ENCODE results near the gene SLC6A8. TPM values are rescaled to one million over a fixed set of nuclear protein-coding genes. Genes with fewer than 3 reads are reported as not detected.

SLC6A8 gene
- total and polyA plus RNA-seq, 2 donors from 2014 or later = 79.7 to 110 TPM

DNA sequence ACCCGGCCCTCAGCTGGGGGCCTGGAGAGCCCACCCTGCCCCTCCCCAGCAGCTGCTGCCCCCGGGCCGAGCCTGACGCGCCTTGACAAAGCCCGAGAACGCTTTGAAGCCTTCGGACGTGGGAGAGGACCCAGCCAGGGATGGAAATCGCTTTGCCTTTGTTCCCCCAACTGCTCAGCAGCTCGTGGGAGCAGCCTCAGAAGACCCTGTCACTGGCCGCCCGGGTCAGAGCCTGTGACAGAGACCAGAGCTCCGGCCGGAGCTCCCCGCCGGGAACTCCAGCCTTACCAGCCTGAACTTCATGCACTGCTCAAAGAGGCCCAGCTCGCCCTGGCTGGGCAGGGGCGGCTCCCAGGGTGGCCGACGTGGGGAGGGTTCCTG, 2.6 kb upstream of the SLC6A8 start:
- Histone ChIP-seq H3K9me3 (ENCODE audit: control insufficient read depth in 2 of 3, insufficient read depth in 1 of 3, low read length in 3 of 3) (no peaks in the 10 kb centered on the region), H3K27me3 (ENCODE audit: control insufficient read depth, insufficient read depth, low read length) (no peaks in the 10 kb centered on the region), H3K27ac (ENCODE audit: low read depth in 2 of 2, low read length in 2 of 2) (no peak overlapping the region), H3K4me3 (ENCODE audit: low read length in 3 of 3) (no peak overlapping the region), H3K4me1 (ENCODE audit: control insufficient read depth in 2 of 3, insufficient read depth in 2 of 3, low read depth in 1 of 3, low read length in 3 of 3) (peaks cover 0 to 4% (median 0%) of the 10 kb centered on the region in 3 donors), H3K36me3 (ENCODE audit: control insufficient read depth in 2 of 3, insufficient read depth in 3 of 3, low read length in 3 of 3) (no peaks in the 10 kb centered on the region), H3K9ac (ENCODE audit: low read length in 3 of 3) (no peak overlapping the region)
- FAIRE-seq (no peak), DNase-seq (peak in 2 of 5 donors; percentile 57 to 62)
- TF ChIP-seq, protein P1, sequence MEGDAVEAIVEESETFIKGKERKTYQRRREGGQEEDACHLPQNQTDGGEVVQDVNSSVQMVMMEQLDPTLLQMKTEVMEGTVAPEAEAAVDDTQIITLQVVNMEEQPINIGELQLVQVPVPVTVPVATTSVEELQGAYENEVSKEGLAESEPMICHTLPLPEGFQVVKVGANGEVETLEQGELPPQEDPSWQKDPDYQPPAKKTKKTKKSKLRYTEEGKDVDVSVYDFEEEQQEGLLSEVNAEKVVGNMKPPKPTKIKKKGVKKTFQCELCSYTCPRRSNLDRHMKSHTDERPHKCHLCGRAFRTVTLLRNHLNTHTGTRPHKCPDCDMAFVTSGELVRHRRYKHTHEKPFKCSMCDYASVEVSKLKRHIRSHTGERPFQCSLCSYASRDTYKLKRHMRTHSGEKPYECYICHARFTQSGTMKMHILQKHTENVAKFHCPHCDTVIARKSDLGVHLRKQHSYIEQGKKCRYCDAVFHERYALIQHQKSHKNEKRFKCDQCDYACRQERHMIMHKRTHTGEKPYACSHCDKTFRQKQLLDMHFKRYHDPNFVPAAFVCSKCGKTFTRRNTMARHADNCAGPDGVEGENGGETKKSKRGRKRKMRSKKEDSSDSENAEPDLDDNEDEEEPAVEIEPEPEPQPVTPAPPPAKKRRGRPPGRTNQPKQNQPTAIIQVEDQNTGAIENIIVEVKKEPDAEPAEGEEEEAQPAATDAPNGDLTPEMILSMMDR (IDR thresholded peaks at IDR 0.05; ENCODE audit: borderline replicate concordance, extremely low read depth, insufficient read depth) = no peak
- intact Hi-C loops (cut with DNase I) = no loop called here

DNA sequence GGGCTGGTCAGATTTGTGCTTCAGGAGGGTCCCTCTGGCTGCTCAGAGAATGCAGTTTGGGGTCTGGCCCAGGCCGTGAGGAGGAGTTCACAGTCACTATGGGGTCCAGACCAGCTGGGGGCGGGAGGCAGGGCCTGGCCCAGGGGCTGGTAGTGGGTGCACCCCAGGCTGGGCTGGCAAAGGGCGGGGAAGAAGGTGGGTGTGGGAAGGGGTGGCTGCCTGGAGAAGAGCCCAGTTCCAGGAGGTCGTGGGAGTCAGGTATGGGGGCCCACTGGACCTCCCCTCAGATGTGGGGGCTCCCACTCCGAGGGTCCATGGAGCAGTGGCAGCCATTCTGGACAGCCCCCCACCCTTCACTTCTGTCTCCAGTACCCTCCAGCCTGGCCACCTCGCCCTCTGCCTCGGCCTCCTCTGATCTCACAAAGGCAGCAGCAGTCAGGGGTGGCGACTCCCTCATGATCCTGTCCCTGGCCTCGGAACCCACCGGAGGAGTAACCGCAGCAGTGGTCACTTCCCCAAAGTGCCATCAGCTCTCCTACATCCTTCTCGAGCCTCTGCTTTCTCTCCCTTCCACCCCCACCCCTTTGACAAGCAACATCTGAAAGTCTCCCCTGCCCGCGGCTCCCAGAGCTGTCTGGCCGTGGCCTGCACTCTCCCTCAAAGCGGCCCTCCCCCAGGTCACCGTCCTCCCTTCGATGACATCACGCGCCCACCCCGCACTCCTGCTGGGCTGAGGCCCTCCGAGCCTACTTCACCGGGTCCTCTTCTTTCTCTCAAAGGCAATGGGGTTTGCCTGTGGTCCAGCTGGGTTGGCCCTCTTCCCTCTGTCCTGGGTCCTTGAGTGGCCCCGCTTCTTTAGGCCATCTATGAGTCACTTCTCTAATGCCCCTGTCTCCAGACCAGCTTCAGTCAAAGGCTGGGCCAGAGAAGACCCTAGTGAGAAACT, 1.7 kb upstream of the SLC6A8 start:
- TF ChIP-seq, protein P1 (IDR thresholded peaks at IDR 0.05; ENCODE audit: borderline replicate concordance, extremely low read depth, insufficient read depth) = no peak
- DNase-seq = peak; percentile 46 to 78 (median 69)

GRCh38 chrX:153686711-153687110, 1.0 kb upstream of the SLC6A8 start:
- Histone ChIP-seq H3K4me3 (ENCODE audit: low read length in 3 of 3) (no peak overlapping the region), H3K4me1 (ENCODE audit: control insufficient read depth in 2 of 3, insufficient read depth in 2 of 3, low read depth in 1 of 3, low read length in 3 of 3) (peaks cover 0 to 4% (median 0%) of the 10 kb centered on the region in 3 donors)

More for the DNA sequence above, 1.7 kb upstream of the SLC6A8 start:
- no peak overlapping the region for H3K4me3 ChIP-seq (ENCODE audit: low read length in 3 of 3)
- peaks cover 0 to 4% (median 0%) of the 10 kb centered on the region in 3 donors for H3K4me1 ChIP-seq (ENCODE audit: control insufficient read depth in 2 of 3, insufficient read depth in 2 of 3, low read depth in 1 of 3, low read length in 3 of 3)
- FAIRE-seq = no peak
- H3K36me3 ChIP-seq (ENCODE audit: control insufficient read depth in 2 of 3, insufficient read depth in 3 of 3, low read length in 3 of 3) = no peaks in the 10 kb centered on the region
- no peaks in the 10 kb centered on the region for H3K9me3 ChIP-seq (ENCODE audit: control insufficient read depth in 2 of 3, insufficient read depth in 1 of 3, low read length in 3 of 3)
- H3K27ac ChIP-seq (ENCODE audit: low read depth in 2 of 2, low read length in 2 of 2) = no peak overlapping the region
- no peak overlapping the region for H3K9ac ChIP-seq (ENCODE audit: low read length in 3 of 3)
- intact Hi-C loops (cut with DNase I) = no loop called here
- no peaks in the 10 kb centered on the region for H3K27me3 ChIP-seq (ENCODE audit: control insufficient read depth, insufficient read depth, low read length)

More at GRCh38 chrX:153686711-153687110, 1.0 kb upstream of the SLC6A8 start:
- intact Hi-C loops (cut with DNase I) = no loop called here
- H3K27me3 ChIP-seq (ENCODE audit: control insufficient read depth, insufficient read depth, low read length) = no peaks in the 10 kb centered on the region
- DNase-seq (peak in 3 of 5 donors; percentile 68 to 80 (median 73)), FAIRE-seq (no peak)
- no peak overlapping the region for H3K27ac ChIP-seq (ENCODE audit: low read depth in 2 of 2, low read length in 2 of 2)
- no peaks in the 10 kb centered on the region for H3K36me3 ChIP-seq (ENCODE audit: control insufficient read depth in 2 of 3, insufficient read depth in 3 of 3, low read length in 3 of 3)
- TF ChIP-seq, protein P1 (IDR thresholded peaks at IDR 0.05; ENCODE audit: borderline replicate concordance, extremely low read depth, insufficient read depth) = no peak
- H3K9ac ChIP-seq (ENCODE audit: low read length in 3 of 3) = no peak overlapping the region
- H3K9me3 ChIP-seq (ENCODE audit: control insufficient read depth in 2 of 3, insufficient read depth in 1 of 3, low read length in 3 of 3) = no peaks in the 10 kb centered on the region

Data from kidney (tissue), 14 donors.